Trophoblast cell (in vitro differentiated cells and primary cell): ENCODE data around the gene KIRREL2.
A peak's percentile ranks its signal among the peaks of the same experiment; 100 is the strongest.

Source experiments
- DNase-seq, 2 donors: peaks; one replicate each; pipeline ENCODE4 v3.0.0-alpha.2; 2016
- H2AFZ ChIP-seq: 2 replicates; pipeline ENCODE4 v1.6.1; 2013; ENCODE audit warnings: low read length, moderate library complexity, mild to moderate bottlenecking; ENCODE audit not compliant: insufficient read depth, poor library complexity
- H2AK5ac ChIP-seq: 2 replicates; pipeline ENCODE4 v1.6.1; 2013; ENCODE audit warnings: mild to moderate bottlenecking, low read length
- H2BK120ac ChIP-seq: 2 replicates; pipeline ENCODE4 v1.6.1; 2013; ENCODE audit warnings: low read length, mild to moderate bottlenecking, moderate library complexity; ENCODE audit not compliant: insufficient read depth, poor library complexity
- H2BK12ac ChIP-seq: 2 replicates; pipeline ENCODE4 v1.6.1; 2013; ENCODE audit warnings: mild to moderate bottlenecking, low read length, moderate library complexity
- H2BK5ac ChIP-seq: 2 replicates; pipeline ENCODE4 v1.6.1; 2013; ENCODE audit warnings: low read length, low read depth, moderate library complexity, mild to moderate bottlenecking; ENCODE audit not compliant: poor library complexity
- H3K14ac ChIP-seq: 2 replicates; pipeline ENCODE4 v1.6.1; 2013; ENCODE audit warnings: mild to moderate bottlenecking, low read length
- H3K18ac ChIP-seq: 2 replicates; pipeline ENCODE4 v1.6.1; 2013; ENCODE audit warnings: mild to moderate bottlenecking, low read length
- H3K23ac ChIP-seq: 2 replicates; pipeline ENCODE4 v1.6.1; 2013; ENCODE audit warnings: low read length
- H3K27ac ChIP-seq: 2 replicates; pipeline ENCODE4 v1.5.1; 2013; ENCODE audit warnings: low read depth, mild to moderate bottlenecking, inconsistent platforms, low read length, moderate library complexity
- H3K27me3 ChIP-seq: 2 replicates; pipeline ENCODE4 v1.6.1; 2013; ENCODE audit warnings: inconsistent platforms, mild to moderate bottlenecking, low read length, moderate library complexity; ENCODE audit not compliant: insufficient read depth
- H3K36me3 ChIP-seq, 2 experiments: 1 replicate in 1 of 2; 2 replicates in 1 of 2; pipeline ENCODE4 v1.6.1; 2013; ENCODE audit warnings: low read length in 2 of 2, mild to moderate bottlenecking in 2 of 2, moderate library complexity in 1 of 2; ENCODE audit not compliant: insufficient read depth in 2 of 2, control insufficient read depth in 1 of 2
- H3K4ac ChIP-seq: 2 replicates; pipeline ENCODE4 v1.6.1; 2013; ENCODE audit warnings: low read depth, mild to moderate bottlenecking, low read length, moderate library complexity
- H3K4me1 ChIP-seq, 2 experiments: 1 replicate in 1 of 2; 2 replicates in 1 of 2; pipeline ENCODE4 v1.6.1; 2013; ENCODE audit warnings: low read length in 2 of 2, mild to moderate bottlenecking in 2 of 2, moderate library complexity in 1 of 2; ENCODE audit not compliant: insufficient read depth in 2 of 2, control insufficient read depth in 1 of 2
- H3K4me2 ChIP-seq: 2 replicates; pipeline ENCODE4 v1.6.1; 2013; ENCODE audit warnings: inconsistent platforms, mild to moderate bottlenecking, low read length, moderate library complexity
- H3K4me3 ChIP-seq: 2 replicates; pipeline ENCODE4 v1.5.1; 2013; ENCODE audit warnings: mild to moderate bottlenecking, low read depth, low read length, inconsistent platforms
- H3K79me1 ChIP-seq: one replicate; pipeline ENCODE4 v1.6.1; 2013; ENCODE audit warnings: low read length
- H3K79me2 ChIP-seq: 2 replicates; pipeline ENCODE4 v1.6.1; 2013; ENCODE audit warnings: low read length, mild to moderate bottlenecking; ENCODE audit not compliant: control insufficient read depth, insufficient read depth, poor library complexity
- H3K9ac ChIP-seq: 2 replicates; pipeline ENCODE4 v1.6.1; 2013; ENCODE audit warnings: mild to moderate bottlenecking, low read length
- H3K9me3 ChIP-seq: 2 replicates; pipeline ENCODE4 v1.6.1; 2013; ENCODE audit warnings: low read depth, mild to moderate bottlenecking, control low read depth, inconsistent platforms, low read length; ENCODE audit not compliant: insufficient read depth
- H4K12ac ChIP-seq: 2 replicates; pipeline ENCODE4 v1.6.1; 2013; ENCODE audit warnings: low read depth, mild to moderate bottlenecking, low read length, moderate library complexity
- H4K8ac ChIP-seq: 2 replicates; pipeline ENCODE4 v1.6.1; 2013; ENCODE audit warnings: low read depth, mild to moderate bottlenecking, low read length, moderate library complexity
- H4K91ac ChIP-seq: one replicate; pipeline ENCODE4 v1.6.1; 2013; ENCODE audit warnings: low read depth, mild to moderate bottlenecking, low read length, moderate library complexity
- WGBS: extraction: QIAGEN DNeasy Blood & Tissue Kit; methylation state at CpG from one replicate; pipeline ENCODE4 v1.1.7; 2013; ENCODE audit warnings: missing lambda C conversion rate; ENCODE audit not compliant: insufficient read length, insufficient coverage; ENCODE audit errors: extremely low coverage; 5-methylcytosine and 5-hydroxymethylcytosine counted together

KIRREL2 gene

GRCh38 chr19:35859414-35859813 lies 2.7 kb downstream of the KIRREL2 start:
- H3K4me3 ChIP-seq: no peak overlapping the region
- H4K12ac ChIP-seq: no peak overlapping the region
- H4K8ac ChIP-seq: no peak overlapping the region
- H3K18ac ChIP-seq: no peak overlapping the region
- no peak overlapping the region for H3K23ac ChIP-seq
- no peak overlapping the region for H3K4me2 ChIP-seq
- DNase-seq: no peak
- no peak overlapping the region for H2AFZ ChIP-seq
- no peaks in the 10 kb centered on the region for H3K36me3 ChIP-seq
- H3K79me1 ChIP-seq: no peaks in the 10 kb centered on the region
- no CpG with 5 or more reads among the region's 4 CpGs for WGBS
- H3K79me2 ChIP-seq: no peaks in the 10 kb centered on the region
- no peak overlapping the region for H4K91ac ChIP-seq
- H3K4me1 ChIP-seq: peaks cover 6 to 9% of the 10 kb centered on the region in 2 experiments
- no peak overlapping the region for H3K14ac ChIP-seq
- peaks cover 47% of the 10 kb centered on the region for H3K27me3 ChIP-seq
- H2BK12ac ChIP-seq: no peak overlapping the region
- no peak overlapping the region for H3K9ac ChIP-seq
- H2BK120ac ChIP-seq: no peak overlapping the region
- H3K9me3 ChIP-seq: peaks cover 5% of the 10 kb centered on the region
- H3K27ac ChIP-seq: no peak overlapping the region
- no peak overlapping the region for H3K4ac ChIP-seq
- no peak overlapping the region for H2AK5ac ChIP-seq
- no peak overlapping the region for H2BK5ac ChIP-seq

- H3K14ac ChIP-seq: no peak overlapping the region
- no peak overlapping the region for H4K8ac ChIP-seq
- H3K27me3 ChIP-seq: peaks cover 40% of the 10 kb centered on the region
- H2AFZ ChIP-seq: no peak overlapping the region
- H3K4me2 ChIP-seq: peak overlapping the region; percentile 70
- no peak overlapping the region for H3K23ac ChIP-seq
- peaks cover 5% of the 10 kb centered on the region for H3K9me3 ChIP-seq
- WGBS: no CpG with 5 or more reads among the region's 24 CpGs
- H3K79me2 ChIP-seq: no peaks in the 10 kb centered on the region
- no peaks in the 10 kb centered on the region for H3K36me3 ChIP-seq
- DNase-seq: no peak
- no peaks in the 10 kb centered on the region for H3K79me1 ChIP-seq
- H2BK120ac ChIP-seq: no peak overlapping the region
- no peak overlapping the region for H2BK12ac ChIP-seq
- no peak overlapping the region for H3K18ac ChIP-seq
- H3K4ac ChIP-seq: no peak overlapping the region
- H4K91ac ChIP-seq: no peak overlapping the region
- H3K4me3 ChIP-seq: peak overlapping the region; percentile 26
- H2BK5ac ChIP-seq: no peak overlapping the region
- no peak overlapping the region for H4K12ac ChIP-seq
- peaks cover 6 to 9% of the 10 kb centered on the region in 2 experiments for H3K4me1 ChIP-seq
- no peak overlapping the region for H2AK5ac ChIP-seq
- no peak overlapping the region for H3K9ac ChIP-seq
- H3K27ac ChIP-seq: no peak overlapping the region
These were observed 3.7 kb downstream of the KIRREL2 start for GRCh38 chr19:35860436-35860817.

GRCh38 chr19:35860818-35861639 lies 4.3 kb downstream of the KIRREL2 start:
- H3K27ac ChIP-seq: no peak overlapping the region
- H3K9me3 ChIP-seq: peaks cover 5% of the 10 kb centered on the region
- peaks cover 5 to 9% of the 10 kb centered on the region in 2 experiments for H3K4me1 ChIP-seq
- no peaks in the 10 kb centered on the region for H3K79me2 ChIP-seq
- H2AFZ ChIP-seq: no peak overlapping the region
- H3K79me1 ChIP-seq: no peaks in the 10 kb centered on the region
- H2BK120ac ChIP-seq: no peak overlapping the region
- no peak overlapping the region for H3K18ac ChIP-seq
- peak overlapping the region; percentile 26 for H3K4me3 ChIP-seq
- no peak overlapping the region for H3K4ac ChIP-seq
- H3K36me3 ChIP-seq: no peaks in the 10 kb centered on the region
- DNase-seq: peak in 1 of 2 donors; percentile 35
- H3K14ac ChIP-seq: no peak overlapping the region
- H4K91ac ChIP-seq: no peak overlapping the region
- H3K4me2 ChIP-seq: peak overlapping the region; percentile 70
- H2BK5ac ChIP-seq: no peak overlapping the region
- H4K12ac ChIP-seq: no peak overlapping the region
- no peak overlapping the region for H3K9ac ChIP-seq
- no peak overlapping the region for H3K23ac ChIP-seq
- H2BK12ac ChIP-seq: no peak overlapping the region
- H4K8ac ChIP-seq: no peak overlapping the region
- no peak overlapping the region for H2AK5ac ChIP-seq
- H3K27me3 ChIP-seq: peaks cover 34% of the 10 kb centered on the region
- no CpG with 5 or more reads among the region's 55 CpGs for WGBS

GRCh38 chr19:35861640-35862160 lies 5.0 kb downstream of the KIRREL2 start:
- Histone ChIP-seq H3K4ac (no peak overlapping the region), H3K27ac (no peak overlapping the region), H2BK120ac (no peak overlapping the region), H3K79me2 (no peaks in the 10 kb centered on the region), H2AFZ (no peak overlapping the region), H3K23ac (no peak overlapping the region), H4K91ac (no peak overlapping the region), H2AK5ac (no peak overlapping the region), H2BK12ac (no peak overlapping the region), H2BK5ac (no peak overlapping the region), H3K4me2 (peak overlapping the region; percentile 70), H3K14ac (no peak overlapping the region), H4K12ac (no peak overlapping the region), H3K27me3 (peaks cover 27% of the 10 kb centered on the region), H3K4me1 (peaks cover 4 to 9% of the 10 kb centered on the region in 2 experiments), H4K8ac (no peak overlapping the region), H3K4me3 (no peak overlapping the region), H3K9ac (no peak overlapping the region), H3K9me3 (peaks cover 5% of the 10 kb centered on the region), H3K18ac (no peak overlapping the region), H3K36me3 (no peaks in the 10 kb centered on the region), H3K79me1 (no peaks in the 10 kb centered on the region)
- DNase-seq: no peak
- no CpG with 5 or more reads among the region's 19 CpGs for WGBS
